ENCODE measurements around the gene AHI1. TPM values are rescaled to one million over a fixed set of nuclear protein-coding genes. Genes with fewer than 3 reads are reported as not detected.

The AHI1 gene
- total RNA-seq, 1 donor from 2014 or later, result 14.2 TPM

GRCh38 chr6:135535989-135536414 is 38.5 kb upstream of the AHI1 start:
- H3K36me3 Mint-ChIP-seq (ENCODE audit: low read depth, unreplicated experiment), result peaks cover 2% of the 10 kb centered on the region
- no peaks in the 10 kb centered on the region for H3K9me3 ChIP-seq (ENCODE audit: insufficient read depth, low read depth, low read length)
- H3K27ac Mint-ChIP-seq (ENCODE audit: unreplicated experiment), result no peak overlapping the region
- no peak overlapping the region for H3K9ac ChIP-seq (ENCODE audit: low read length)
- H3K27ac ChIP-seq (ENCODE audit: low read depth, low read length), result no peak overlapping the region
- no peaks in the 10 kb centered on the region for H4K20me1 ChIP-seq (ENCODE audit: insufficient read depth, low read length)
- H3K4me2 ChIP-seq (ENCODE audit: low read length), result peak overlapping the region; percentile 14
- H3K4me3 ChIP-seq (ENCODE audit: insufficient read depth, low read depth, low read length), result no peak overlapping the region
- peaks cover 30% of the 10 kb centered on the region for H3K4me1 Mint-ChIP-seq (ENCODE audit: low read depth, unreplicated experiment)
- TF ChIP-seq EZH2 (IDR thresholded peaks at IDR 0.05; ENCODE audit: insufficient read depth, low read length), result no peak
- TF ChIP-seq, protein P1, sequence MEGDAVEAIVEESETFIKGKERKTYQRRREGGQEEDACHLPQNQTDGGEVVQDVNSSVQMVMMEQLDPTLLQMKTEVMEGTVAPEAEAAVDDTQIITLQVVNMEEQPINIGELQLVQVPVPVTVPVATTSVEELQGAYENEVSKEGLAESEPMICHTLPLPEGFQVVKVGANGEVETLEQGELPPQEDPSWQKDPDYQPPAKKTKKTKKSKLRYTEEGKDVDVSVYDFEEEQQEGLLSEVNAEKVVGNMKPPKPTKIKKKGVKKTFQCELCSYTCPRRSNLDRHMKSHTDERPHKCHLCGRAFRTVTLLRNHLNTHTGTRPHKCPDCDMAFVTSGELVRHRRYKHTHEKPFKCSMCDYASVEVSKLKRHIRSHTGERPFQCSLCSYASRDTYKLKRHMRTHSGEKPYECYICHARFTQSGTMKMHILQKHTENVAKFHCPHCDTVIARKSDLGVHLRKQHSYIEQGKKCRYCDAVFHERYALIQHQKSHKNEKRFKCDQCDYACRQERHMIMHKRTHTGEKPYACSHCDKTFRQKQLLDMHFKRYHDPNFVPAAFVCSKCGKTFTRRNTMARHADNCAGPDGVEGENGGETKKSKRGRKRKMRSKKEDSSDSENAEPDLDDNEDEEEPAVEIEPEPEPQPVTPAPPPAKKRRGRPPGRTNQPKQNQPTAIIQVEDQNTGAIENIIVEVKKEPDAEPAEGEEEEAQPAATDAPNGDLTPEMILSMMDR (IDR thresholded peaks at IDR 0.05; ENCODE audit: insufficient read depth, low read depth, low read length), result peak; percentile 79
- FAIRE-seq (peak; percentile 84), DNase-seq (ENCODE audit: low read depth) (peak; percentile 93)
- H3K4me3 Mint-ChIP-seq (ENCODE audit: unreplicated experiment), result no peak overlapping the region
- H3K9me3 Mint-ChIP-seq (ENCODE audit: unreplicated experiment), result no peaks in the 10 kb centered on the region
- H3K36me3 ChIP-seq (ENCODE audit: insufficient read depth, low read length), result no peaks in the 10 kb centered on the region
- H2AFZ ChIP-seq (ENCODE audit: low read depth, low read length), result no peak overlapping the region
- H3K4me1 ChIP-seq (ENCODE audit: insufficient read depth, low read length), result peaks cover 29% of the 10 kb centered on the region
- no peaks in the 10 kb centered on the region for H3K79me2 ChIP-seq (ENCODE audit: insufficient read depth, low read length)
- H3K27me3 ChIP-seq (ENCODE audit: insufficient read depth, low read length), result no peaks in the 10 kb centered on the region
- H3K27me3 Mint-ChIP-seq (ENCODE audit: low read depth, unreplicated experiment), result peaks cover 3% of the 10 kb centered on the region

DNA sequence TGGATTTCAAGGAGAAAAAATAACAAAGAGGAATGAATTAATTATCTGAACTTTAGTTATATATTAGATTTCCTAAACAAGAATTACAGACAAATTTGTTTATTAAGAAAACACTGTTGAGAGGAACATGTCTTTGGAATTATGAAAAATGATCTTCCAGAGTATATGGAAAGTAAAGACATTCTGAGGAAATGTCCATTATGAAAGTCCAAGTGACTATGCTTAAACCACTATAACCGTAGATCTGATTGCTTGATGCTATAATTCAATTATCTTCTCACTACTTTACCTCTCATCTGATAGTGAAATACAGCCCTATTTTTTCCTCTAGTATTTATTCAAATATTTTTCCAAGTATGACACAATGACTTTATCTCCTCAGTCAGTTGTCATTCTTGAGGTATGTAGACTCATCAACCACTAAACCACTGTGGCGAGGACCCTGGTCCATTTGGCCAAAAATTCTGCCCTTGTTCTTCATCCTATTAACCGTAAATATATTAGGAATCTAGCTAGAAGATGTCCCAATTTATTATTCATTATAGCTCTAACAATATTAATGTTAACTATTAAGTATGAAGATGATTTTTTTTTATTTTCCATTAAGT is 37.3 kb upstream of the AHI1 start:
- Mint-ChIP-seq H3K4me3 (ENCODE audit: unreplicated experiment) (no peak overlapping the region), H3K9me3 (ENCODE audit: unreplicated experiment) (no peaks in the 10 kb centered on the region), H3K27ac (ENCODE audit: unreplicated experiment) (no peak overlapping the region), H3K36me3 (ENCODE audit: low read depth, unreplicated experiment) (peaks cover 2% of the 10 kb centered on the region), H3K4me1 (ENCODE audit: low read depth, unreplicated experiment) (peaks cover 30% of the 10 kb centered on the region), H3K27me3 (ENCODE audit: low read depth, unreplicated experiment) (peaks cover 3% of the 10 kb centered on the region)
- Histone ChIP-seq H3K4me3 (ENCODE audit: insufficient read depth, low read depth, low read length) (no peak overlapping the region), H3K9me3 (ENCODE audit: insufficient read depth, low read depth, low read length) (no peaks in the 10 kb centered on the region), H3K4me2 (ENCODE audit: low read length) (peak overlapping the region; percentile 29), H3K27ac (ENCODE audit: low read depth, low read length) (no peak overlapping the region), H3K9ac (ENCODE audit: low read length) (no peak overlapping the region), H4K20me1 (ENCODE audit: insufficient read depth, low read length) (no peaks in the 10 kb centered on the region), H3K4me1 (ENCODE audit: insufficient read depth, low read length) (peaks cover 29% of the 10 kb centered on the region), H3K27me3 (ENCODE audit: insufficient read depth, low read length) (no peaks in the 10 kb centered on the region), H2AFZ (ENCODE audit: low read depth, low read length) (no peak overlapping the region), H3K79me2 (ENCODE audit: insufficient read depth, low read length) (no peaks in the 10 kb centered on the region), H3K36me3 (ENCODE audit: insufficient read depth, low read length) (no peaks in the 10 kb centered on the region)
- TF ChIP-seq, protein P1 (IDR thresholded peaks at IDR 0.05; ENCODE audit: insufficient read depth, low read depth, low read length), result no peak
- no peak for TF ChIP-seq EZH2 (IDR thresholded peaks at IDR 0.05; ENCODE audit: insufficient read depth, low read length)
- FAIRE-seq (peak; percentile 37), DNase-seq (ENCODE audit: low read depth) (peak; percentile 61)

DNA sequence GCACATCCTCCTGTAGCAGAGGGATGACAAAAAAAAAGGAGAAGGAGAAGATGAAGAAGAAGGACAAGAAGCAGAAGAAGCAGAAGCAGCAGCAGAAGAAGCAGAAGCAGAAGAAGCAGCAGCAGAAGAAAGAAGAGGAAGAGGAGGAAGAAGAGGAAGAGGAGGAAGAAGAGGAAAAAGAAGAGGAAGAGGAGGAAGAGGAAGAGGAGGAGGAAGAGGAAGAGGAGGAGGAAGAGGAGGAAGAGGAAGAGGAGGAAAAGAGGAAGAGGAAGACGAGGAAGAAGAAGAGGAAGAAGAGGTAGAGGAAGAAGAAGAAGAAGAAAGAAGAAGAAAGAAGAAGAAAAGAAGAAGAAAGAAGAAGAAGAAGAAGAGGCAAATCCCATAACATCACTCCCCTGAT is 35.0 kb upstream of the AHI1 start:
- Histone ChIP-seq H3K36me3 (ENCODE audit: insufficient read depth, low read length) (no peaks in the 10 kb centered on the region), H3K27me3 (ENCODE audit: insufficient read depth, low read length) (no peaks in the 10 kb centered on the region)
- no peak for FAIRE-seq

More for the DNA sequence above, 35.0 kb upstream of the AHI1 start:
- H3K27ac Mint-ChIP-seq (ENCODE audit: unreplicated experiment), result no peak overlapping the region
- no peaks in the 10 kb centered on the region for H3K9me3 ChIP-seq (ENCODE audit: insufficient read depth, low read depth, low read length)
- H3K4me2 ChIP-seq (ENCODE audit: low read length), result no peak overlapping the region
- H3K9me3 Mint-ChIP-seq (ENCODE audit: unreplicated experiment), result no peaks in the 10 kb centered on the region
- no peaks in the 10 kb centered on the region for H3K79me2 ChIP-seq (ENCODE audit: insufficient read depth, low read length)
- peaks cover 23% of the 10 kb centered on the region for H3K4me1 Mint-ChIP-seq (ENCODE audit: low read depth, unreplicated experiment)
- peaks cover 3% of the 10 kb centered on the region for H3K27me3 Mint-ChIP-seq (ENCODE audit: low read depth, unreplicated experiment)
- H3K27ac ChIP-seq (ENCODE audit: low read depth, low read length), result no peak overlapping the region
- no peak overlapping the region for H3K4me3 ChIP-seq (ENCODE audit: insufficient read depth, low read depth, low read length)
- DNase-seq (ENCODE audit: low read depth), result no peak
- no peak overlapping the region for H3K9ac ChIP-seq (ENCODE audit: low read length)
- H3K4me1 ChIP-seq (ENCODE audit: insufficient read depth, low read length), result peaks cover 22% of the 10 kb centered on the region
- no peak for TF ChIP-seq EZH2 (IDR thresholded peaks at IDR 0.05; ENCODE audit: insufficient read depth, low read length)
- TF ChIP-seq, protein P1 (IDR thresholded peaks at IDR 0.05; ENCODE audit: insufficient read depth, low read depth, low read length), result no peak
- H4K20me1 ChIP-seq (ENCODE audit: insufficient read depth, low read length), result no peaks in the 10 kb centered on the region
- H3K36me3 Mint-ChIP-seq (ENCODE audit: low read depth, unreplicated experiment), result no peaks in the 10 kb centered on the region
- no peak overlapping the region for H3K4me3 Mint-ChIP-seq (ENCODE audit: unreplicated experiment)
- no peak overlapping the region for H2AFZ ChIP-seq (ENCODE audit: low read depth, low read length)

Measured in astrocyte (in vitro differentiated cells and primary cell).